A549 (cell line): Measurements from ENCODE around the gene ACTR6.

ENCODE experiments used
- CTCF ChIP-seq: fragments of >200 bp; sonication (Bioruptor Twin); formaldehyde crosslinking; IDR thresholded peaks from 3 replicates; pipeline ENCODE4 v1.5.1; 2016
- EHMT2 ChIP-seq: fragments of 200-600 bp; sonication (generic); IDR thresholded peaks from 2 replicates; pipeline ENCODE4 v1.6.1; 2016; ENCODE audit warnings: antibody characterized with exemption, low read depth, mild to moderate bottlenecking, moderate library complexity
- ZFP36 ChIP-seq: fragments of 450-650 bp; IDR thresholded peaks from 2 replicates; pipeline ENCODE4 v1.6.1; 2014; ENCODE audit warnings: borderline replicate concordance; ENCODE audit not compliant: partially characterized antibody
- TF ChIP-seq, protein P1 (sequence below): fragments of 450-650 bp; IDR thresholded peaks from 2 replicates; pipeline ENCODE4 v1.6.1; 2014; ENCODE audit warnings: antibody characterized with exemption

DNA sequence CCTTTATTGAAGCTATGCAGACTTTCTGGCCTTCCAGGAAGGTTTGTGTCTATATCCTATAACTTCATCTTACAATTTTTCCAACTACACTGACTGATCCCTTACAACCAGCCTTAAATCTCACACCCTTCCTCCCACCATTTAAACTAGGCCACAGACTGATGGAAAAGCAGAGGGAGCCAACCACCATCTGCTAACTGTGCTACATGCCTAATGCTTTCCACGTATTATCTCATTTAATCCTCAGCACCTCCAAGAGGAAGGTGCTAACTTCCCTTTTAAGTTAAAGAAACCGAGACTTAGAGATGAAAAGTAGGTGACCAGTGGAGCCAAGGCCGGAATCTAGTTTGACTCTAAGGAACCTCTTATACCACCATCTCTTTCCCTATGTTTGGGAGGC lies 35.3 kb upstream of the ACTR6 start:
- TF ChIP-seq ZFP36 (no peak), CTCF (no peak), EHMT2 (no peak)
- TF ChIP-seq, protein P1, sequence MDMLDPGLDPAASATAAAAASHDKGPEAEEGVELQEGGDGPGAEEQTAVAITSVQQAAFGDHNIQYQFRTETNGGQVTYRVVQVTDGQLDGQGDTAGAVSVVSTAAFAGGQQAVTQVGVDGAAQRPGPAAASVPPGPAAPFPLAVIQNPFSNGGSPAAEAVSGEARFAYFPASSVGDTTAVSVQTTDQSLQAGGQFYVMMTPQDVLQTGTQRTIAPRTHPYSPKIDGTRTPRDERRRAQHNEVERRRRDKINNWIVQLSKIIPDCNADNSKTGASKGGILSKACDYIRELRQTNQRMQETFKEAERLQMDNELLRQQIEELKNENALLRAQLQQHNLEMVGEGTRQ, result no peak
